NCI-H774 (cell line): Measurements from ENCODE around the gene CDCA3.
A peak's percentile ranks its signal among the peaks of the same experiment; 100 is the strongest.
"Not testable (repeated sequence)": the region's sequence is repeated elsewhere in the genome, so short reads cannot be mapped to it uniquely, and the experiment has no call there.

Source experiments
- DNase-seq: peaks from one replicate; lab custom pipeline; 2025; lab: John Stamatoyannopoulos, UW

The CDCA3 gene

DNA sequence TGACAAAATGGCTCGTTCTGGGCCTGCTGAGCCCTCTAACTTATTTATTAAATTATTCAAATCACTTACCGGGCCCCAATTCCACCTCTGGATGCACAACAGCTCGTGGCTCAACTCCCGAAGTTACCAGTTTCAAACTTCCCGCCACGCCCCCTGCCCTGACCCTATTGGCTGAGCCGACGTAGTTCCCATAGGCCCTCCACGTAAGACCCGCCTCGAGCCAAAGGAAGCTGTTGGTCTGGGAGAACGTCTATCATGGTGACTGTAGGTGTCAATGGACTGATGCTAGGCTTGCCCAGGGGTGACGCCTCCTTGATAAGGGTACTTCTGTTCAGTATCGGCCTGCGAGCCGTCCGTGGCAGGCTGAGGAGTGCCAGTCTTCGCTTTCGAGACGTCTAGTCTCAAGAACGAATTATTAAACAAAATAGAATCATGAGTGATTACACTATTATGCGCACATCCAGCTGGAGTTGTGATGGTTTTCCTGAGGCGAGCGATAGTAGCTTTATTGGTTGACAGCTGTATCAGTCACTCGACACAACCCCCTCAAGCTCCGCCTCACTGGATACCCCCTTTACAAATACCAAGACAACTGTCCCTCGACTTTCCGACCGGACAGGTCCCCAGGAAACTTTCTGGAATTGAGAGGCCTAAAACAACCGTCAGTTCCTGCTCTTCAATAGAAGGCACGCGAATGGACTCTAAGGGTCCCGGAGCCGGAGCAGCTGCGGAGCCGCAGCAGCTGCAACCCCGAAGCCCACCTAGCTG, at the start of gene CDCA3:
Gene CDCA3, minus strand, starts transcription at position 134 of the 768 bp plus-strand sequence. CDS start 334 bp downstream, outside the sequence.
- peak; percentile 99 for DNase-seq

DNA sequence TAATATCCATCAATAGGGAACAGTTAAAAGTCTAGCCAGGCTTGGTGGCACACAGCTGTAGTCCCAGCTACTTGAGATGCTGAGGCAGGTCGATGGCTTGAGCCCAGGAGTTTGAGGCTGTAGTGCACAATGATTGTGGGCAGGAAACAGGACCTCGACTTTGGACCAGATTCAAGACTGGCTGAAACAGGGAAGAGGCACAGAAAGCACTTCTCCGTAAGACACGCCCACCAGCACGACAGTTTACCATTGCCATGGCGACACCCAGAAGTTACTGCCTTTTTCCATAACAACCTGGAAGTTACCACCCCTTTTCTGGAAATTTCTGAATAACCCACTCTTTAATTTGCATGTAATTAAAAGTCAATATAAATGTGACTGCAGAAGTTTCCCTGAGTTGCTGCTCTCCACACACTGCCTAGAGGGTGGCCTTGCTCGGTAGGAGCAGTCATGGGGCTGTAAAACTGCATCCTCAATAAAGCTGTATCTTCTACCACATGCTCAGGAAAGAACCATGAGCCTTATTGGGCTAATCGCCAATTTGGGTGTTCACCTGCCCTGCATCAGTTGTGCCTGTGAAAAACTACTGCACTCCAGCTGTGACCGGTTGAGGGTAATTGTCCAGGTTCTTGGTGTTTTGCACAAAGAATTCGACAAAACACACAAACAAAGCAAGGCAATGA, 48.9 kb upstream of the CDCA3 start:
- peak; percentile 82 for DNase-seq

- no peak for DNase-seq
Observed at GRCh38 chr12:6899427-6899826, 48.3 kb upstream of the CDCA3 start.

DNA sequence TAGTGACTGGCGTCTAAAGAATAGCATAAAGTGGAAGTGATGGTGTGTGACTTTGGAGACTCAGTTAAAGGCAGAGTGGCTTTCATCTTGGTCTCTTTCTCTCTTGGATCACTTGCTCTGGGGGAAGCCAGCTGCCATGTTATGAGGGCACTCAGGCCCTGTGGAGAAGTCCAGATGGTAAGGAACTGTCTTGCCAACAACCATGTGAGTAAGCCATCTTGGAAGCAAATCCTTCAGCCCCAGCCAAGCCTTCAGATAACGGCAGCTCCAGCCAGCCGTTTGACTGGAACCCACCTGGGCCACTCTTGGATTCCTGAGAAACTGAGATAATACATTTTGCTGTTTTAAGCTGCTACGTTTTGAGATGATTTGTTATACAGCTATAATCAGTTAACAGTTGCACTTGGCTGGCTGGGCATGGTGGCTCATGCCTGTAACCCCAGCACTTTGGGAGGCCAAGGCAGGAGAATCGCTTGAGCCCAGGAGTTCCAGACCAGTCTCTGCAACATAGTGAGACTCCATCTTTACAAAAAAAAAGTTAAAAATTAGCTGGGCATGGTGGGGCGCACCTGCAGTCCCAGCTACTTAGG, 45.9 kb upstream of the CDCA3 start:
- DNase-seq = no peak

- no peak for DNase-seq
Observed at GRCh38 chr12:6894321-6894720, 43.2 kb upstream of the CDCA3 start.

- not testable (repeated sequence) for DNase-seq
Observed at GRCh38 chr12:6892683-6893082, 41.6 kb upstream of the CDCA3 start.

- DNase-seq = no peak
Observed at GRCh38 chr12:6891646-6892001, 40.5 kb upstream of the CDCA3 start.

DNA sequence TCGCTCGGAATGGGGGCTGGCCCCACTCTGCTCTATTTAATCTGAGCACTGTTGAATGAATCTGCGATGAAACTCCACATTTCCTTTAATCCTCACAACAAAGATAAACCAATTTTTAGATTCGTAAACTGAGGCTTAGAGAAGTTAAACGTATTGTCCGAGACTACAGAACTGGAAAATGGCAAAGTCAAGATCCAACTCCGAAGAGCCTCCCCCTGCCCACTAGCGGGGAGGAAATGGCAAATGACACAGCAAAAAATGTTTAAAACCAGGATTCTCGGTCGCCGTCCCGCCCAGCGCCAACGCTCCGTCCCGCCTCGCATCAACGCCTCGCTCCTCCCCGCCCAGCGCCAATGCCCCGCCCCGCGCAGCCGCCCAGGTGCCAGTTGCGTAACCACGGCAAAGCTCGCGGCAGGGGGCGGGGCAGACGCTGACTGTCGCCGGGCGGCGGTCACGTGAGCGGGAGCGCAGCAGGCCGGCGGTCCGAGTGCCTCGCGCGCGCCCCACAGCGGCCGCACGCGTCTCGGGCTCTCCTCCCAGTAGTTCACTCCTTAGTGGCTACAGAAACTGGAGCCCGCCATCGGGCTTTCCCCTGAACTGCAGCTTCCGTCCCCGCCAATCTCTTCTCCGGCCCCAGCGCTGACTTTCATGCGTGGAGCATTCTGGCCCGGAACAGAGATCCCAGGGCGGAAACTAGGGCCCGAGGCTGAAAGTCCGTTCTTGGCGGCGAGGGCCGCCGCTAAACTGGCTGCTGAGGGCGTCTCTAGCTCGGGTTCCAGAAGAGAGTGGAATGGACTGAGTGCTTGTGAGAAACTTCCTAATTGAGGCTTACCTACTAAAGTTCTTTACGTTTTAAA, 39.9 kb upstream of the CDCA3 start:
- DNase-seq = peak; percentile 98

GRCh38 chr12:6889775-6890573, 38.9 kb upstream of the CDCA3 start:
- not testable (repeated sequence) for DNase-seq

GRCh38 chr12:6888794-6889193, 37.7 kb upstream of the CDCA3 start:
- not testable (repeated sequence) for DNase-seq

DNA sequence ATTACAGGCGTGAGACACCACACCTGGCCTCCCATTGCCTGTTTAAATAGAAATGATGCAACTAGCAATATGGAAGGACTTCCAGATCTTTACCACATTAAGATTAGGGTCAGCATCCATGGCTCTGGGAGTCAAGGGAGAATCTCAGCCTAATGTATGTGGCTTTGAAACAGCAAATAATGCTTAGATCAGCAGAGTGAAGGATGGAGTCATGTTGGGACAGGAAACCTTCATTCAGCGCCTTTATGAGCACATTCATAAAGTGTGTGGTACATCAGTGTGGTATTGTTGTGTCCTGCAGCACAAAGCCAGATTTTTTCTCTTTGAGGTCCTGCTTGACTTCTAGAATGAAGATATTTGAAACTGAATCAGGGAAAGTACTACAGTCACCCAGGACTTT, 37.3 kb upstream of the CDCA3 start:
- DNase-seq = no peak

GRCh38 chr12:6887460-6887859, 36.4 kb upstream of the CDCA3 start:
- DNase-seq = no peak

DNA sequence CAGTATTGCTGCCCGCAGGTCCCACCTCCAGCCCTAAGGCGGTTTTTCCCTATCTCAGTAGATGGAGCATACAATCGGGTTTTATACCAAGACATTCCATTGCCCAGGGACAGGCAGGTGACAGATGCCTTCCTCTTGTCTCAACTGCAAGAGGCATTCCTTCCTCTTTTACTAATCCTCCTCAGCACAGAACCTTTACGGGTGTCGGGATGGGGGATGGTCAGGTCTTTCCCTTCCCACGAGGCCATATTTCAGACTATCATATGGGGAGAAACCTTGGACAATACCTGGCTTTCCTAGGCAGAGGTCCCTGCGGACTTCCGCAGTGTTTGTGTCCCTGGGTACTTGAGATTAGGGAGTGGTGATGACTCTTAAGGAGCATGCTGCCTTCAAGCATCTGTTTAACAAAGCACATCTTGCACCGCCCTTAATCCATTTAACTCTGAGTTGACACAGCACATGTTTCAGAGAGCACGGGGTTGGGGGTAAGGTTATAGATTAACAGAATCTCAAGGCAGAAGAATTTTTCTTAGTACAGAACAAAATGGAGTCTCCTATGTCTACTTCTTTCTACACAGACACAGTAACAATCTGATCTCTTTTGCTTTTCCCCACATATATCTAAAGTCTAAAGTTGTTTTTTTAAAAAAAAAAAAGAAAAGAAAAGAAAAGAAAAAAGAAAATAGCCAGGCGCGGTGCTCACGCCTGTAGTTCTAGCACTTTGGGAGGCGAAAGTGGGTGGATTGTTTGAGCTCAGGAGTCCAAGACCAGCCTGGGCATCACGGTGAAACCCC, 35.3 kb upstream of the CDCA3 start:
- DNase-seq = not testable (repeated sequence)

DNA sequence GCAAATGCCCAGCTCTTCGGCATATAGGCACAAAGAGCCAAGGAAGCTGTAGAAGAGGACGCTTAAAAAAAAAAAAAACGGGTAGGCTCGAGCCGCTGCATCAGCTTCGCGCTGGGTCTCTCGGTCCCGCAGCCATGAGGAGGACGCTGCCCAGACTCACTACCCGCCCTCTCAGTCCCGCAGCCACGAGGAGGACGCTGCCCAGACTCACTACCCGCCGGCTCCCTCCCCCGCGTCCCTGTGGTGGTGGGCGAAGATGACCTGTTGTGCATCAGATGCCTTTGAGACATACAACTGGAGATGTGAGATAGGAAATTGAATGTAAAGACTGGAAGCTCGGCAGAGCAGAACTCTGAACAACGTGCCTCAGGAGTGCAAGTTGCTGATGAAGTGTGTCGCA, 33.5 kb upstream of the CDCA3 start:
- DNase-seq = no peak

DNA sequence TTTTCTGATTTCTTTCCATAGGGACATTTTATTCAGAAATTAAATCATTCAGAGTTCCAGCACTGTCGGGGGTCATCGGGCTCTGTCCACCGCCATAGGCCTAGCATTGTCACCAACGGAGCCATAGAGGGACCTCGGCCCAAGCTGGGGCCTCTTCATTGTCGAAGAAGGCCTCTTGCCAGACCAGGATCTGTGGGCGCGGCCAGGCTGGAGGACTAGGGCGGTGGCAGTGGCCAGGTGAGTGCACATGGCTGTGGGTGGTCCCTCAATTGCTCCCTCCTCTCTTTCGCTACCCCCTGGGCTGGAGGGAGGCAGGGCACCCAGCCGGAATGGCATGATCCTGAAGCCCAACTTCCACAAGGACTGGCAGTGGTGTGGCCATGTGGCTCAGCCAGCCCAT, 32.6 kb upstream of the CDCA3 start:
- no peak for DNase-seq

GRCh38 chr12:6883252-6883651, 32.2 kb upstream of the CDCA3 start:
- DNase-seq = no peak

DNA sequence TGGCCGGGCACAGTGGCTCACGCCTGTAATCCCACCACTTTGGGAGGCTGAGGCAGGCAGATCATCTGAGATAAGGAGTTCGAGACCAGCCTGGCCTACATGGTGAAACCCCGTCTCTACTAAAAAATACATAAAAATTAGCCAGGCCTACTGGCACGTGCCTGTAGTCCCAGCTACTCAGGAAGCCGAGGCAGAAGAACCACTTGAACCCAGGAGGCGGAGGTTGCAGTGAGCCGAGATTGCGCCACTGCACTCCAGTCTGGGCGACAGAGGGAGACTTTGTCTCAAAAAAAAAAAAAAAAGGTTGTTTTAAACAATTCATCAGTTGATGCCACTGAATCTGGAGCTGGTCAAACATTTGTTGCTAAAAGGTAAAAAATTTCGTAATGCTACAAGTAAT, 28.7 kb upstream of the CDCA3 start:
- not testable (repeated sequence) for DNase-seq

DNA sequence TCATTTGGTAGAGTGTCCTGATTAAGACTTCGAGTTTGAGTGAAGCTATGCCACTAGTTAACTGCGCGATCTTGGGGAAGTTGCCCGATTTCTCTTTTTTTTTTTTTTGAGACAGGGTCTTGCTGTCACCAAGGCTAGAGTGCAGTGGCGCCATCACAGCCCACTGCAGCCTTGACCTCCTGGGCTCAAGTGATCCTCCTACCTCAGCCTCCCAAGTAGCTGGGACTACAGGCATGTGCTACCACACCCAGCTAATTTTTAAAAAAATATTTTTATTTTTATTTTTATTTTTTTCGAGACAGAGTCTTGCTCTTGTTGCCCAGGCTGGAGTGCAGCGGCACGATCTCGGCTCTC, 22.9 kb upstream of the CDCA3 start:
- not testable (repeated sequence) for DNase-seq

DNA sequence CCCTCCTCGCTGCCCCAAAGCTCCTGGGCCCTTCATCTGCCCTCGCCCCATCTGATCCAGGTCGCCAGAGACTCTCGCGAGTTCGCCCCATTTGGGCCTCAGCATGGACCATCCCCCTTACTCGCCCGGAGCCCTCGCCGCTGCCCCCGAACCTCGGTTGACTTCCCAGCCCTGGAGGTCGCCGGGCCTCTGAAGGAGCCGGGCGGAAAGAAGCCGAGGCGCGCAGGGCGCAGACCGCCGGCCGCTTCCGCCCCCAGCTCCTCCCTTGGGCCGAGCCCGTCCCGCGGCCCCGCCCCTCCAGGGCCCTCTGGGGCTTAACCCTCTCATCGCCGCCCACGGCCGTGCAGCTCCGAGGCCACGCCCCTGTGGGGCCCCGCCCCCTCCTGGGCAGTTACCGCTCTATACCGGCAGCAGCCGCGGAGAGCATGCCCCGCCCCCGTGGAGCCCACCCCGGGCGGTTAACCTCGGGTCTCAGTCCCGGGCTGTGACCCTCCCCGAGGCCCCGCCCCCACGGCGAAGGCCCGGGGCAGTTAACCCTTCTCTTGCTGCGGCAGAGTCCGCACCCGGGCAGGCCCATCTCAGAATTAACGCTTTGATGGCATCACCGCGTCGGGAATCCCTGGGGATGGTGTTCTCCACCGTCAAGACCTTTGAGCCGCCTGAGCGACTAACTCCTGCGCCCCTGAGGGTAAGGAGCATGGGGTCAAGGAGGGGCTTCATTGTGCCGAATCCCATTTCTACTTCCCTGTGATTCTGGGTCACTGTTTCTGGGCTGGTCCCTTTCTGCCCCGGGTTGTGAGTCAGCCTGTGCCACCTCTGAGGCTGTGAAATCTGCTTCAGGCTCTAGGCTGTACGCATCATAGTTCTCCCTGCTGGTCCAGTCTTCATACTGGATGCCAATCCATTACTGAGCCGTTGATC, 22.3 kb upstream of the CDCA3 start, which contains the start of gene SPSB2:
Gene SPSB2, minus strand, starts transcription at position 210 of the 921 bp plus-strand sequence. CDS start 402 bp downstream, outside the sequence.
- peak; percentile 98 for DNase-seq
